Endothelial cell of umbilical vein (primary cell): ENCODE data around the gene LRG1.

Experiments used
- EZH2 ChIP-seq: IDR thresholded peaks from 2 replicates; pipeline ENCODE4 v1.6.1; 2012; ENCODE audit warnings: borderline replicate concordance, low read depth, mild to moderate bottlenecking, moderate library complexity, low read length, inconsistent platforms; ENCODE audit not compliant: severe bottlenecking
- POLR2A ChIP-seq: IDR thresholded peaks from 2 replicates; pipeline ENCODE4 v1.6.1; 2012; ENCODE audit warnings: low read depth, mild to moderate bottlenecking, control low read depth, low read length
- TF ChIP-seq, protein P1 (sequence below), 2 donors: IDR thresholded peaks; 1 replicate in 1 of 2; 2 replicates in 1 of 2; pipeline ENCODE4 v1.5.1; 2011; ENCODE audit warnings: low read length in 2 of 2, mild to moderate bottlenecking in 2 of 2, moderate library complexity in 2 of 2, control low read depth in 1 of 2, inconsistent platforms in 1 of 2, low read depth in 1 of 2; ENCODE audit not compliant: insufficient read depth in 1 of 2; ENCODE audit errors: extremely low read depth in 1 of 2

DNA sequence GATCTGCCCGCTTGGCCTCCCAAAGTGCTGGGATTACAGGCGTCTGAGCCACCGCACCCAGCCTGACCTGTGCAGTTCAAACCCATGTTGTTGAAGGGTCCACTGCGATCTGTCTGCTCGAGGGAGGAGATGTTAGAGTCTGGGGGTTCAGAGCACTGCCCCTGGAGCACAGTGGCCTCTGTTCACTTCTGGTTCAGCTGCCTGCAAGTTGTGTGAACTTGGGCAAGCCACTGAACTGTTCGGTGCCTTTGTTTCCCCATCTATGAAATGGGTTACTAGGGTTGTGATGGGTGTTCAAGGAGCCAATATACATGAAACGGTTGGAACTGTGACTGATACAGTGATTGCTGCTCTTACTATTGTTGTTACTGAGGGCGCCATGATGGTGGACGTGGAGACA is 6.5 kb downstream of the LRG1 start:
- TF ChIP-seq EZH2 (no peak), POLR2A (no peak)
- TF ChIP-seq, protein P1, sequence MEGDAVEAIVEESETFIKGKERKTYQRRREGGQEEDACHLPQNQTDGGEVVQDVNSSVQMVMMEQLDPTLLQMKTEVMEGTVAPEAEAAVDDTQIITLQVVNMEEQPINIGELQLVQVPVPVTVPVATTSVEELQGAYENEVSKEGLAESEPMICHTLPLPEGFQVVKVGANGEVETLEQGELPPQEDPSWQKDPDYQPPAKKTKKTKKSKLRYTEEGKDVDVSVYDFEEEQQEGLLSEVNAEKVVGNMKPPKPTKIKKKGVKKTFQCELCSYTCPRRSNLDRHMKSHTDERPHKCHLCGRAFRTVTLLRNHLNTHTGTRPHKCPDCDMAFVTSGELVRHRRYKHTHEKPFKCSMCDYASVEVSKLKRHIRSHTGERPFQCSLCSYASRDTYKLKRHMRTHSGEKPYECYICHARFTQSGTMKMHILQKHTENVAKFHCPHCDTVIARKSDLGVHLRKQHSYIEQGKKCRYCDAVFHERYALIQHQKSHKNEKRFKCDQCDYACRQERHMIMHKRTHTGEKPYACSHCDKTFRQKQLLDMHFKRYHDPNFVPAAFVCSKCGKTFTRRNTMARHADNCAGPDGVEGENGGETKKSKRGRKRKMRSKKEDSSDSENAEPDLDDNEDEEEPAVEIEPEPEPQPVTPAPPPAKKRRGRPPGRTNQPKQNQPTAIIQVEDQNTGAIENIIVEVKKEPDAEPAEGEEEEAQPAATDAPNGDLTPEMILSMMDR (IDR thresholded peaks at IDR 0.05; ENCODE audit: extremely low read depth in 1 of 2, insufficient read depth in 1 of 2, low read depth in 1 of 2, low read length in 2 of 2): no peak
